NCI-H526 (cell line): ENCODE measurements around the gene C5orf22.

Experiments used
- DNase-seq, 2 experiments: peaks; one replicate each; lab custom pipeline; 2025; lab: John Stamatoyannopoulos, UW

Gene C5orf22

GRCh38 chr5:31604644-31605043 is 72.5 kb downstream of the C5orf22 start:
- DNase-seq: no peak
